WERI-Rb-1 (cell line): ENCODE results near the gene MUSK.

Experiments used
- DNase-seq: peaks from one replicate; pipeline ENCODE4 v3.0.0-alpha.2; 2020
- H3K27ac ChIP-seq: fragments of 250-450 bp; sonication (Bioruptor Pico); 2 replicates; pipeline ENCODE4 v1.5.1; 2020; ENCODE audit warnings: mild to moderate bottlenecking, moderate library complexity
- H3K27me3 ChIP-seq: fragments of 250-450 bp; sonication (Bioruptor Pico); 2 replicates; pipeline ENCODE4 v1.5.1; 2021; ENCODE audit warnings: mild to moderate bottlenecking, low read depth, moderate library complexity; ENCODE audit not compliant: insufficient read depth, severe bottlenecking
- H3K36me3 ChIP-seq: fragments of 250-450 bp; sonication (Bioruptor Pico); 2 replicates; pipeline ENCODE4 v1.5.1; 2020; ENCODE audit warnings: mild to moderate bottlenecking, moderate library complexity
- H3K4me3 ChIP-seq: 2 replicates; pipeline ENCODE4 v1.5.1; 2011; ENCODE audit warnings: low read depth, mild to moderate bottlenecking, control low read depth, low read length
- H3K9me3 ChIP-seq: fragments of 250-450 bp; sonication (Bioruptor Pico); 2 replicates; pipeline ENCODE4 v1.5.1; 2021; ENCODE audit warnings: mild to moderate bottlenecking, moderate library complexity; ENCODE audit not compliant: severe bottlenecking
- TF ChIP-seq, protein P1 (sequence below): IDR thresholded peaks from 2 replicates; pipeline ENCODE4 v1.5.1; 2011; ENCODE audit warnings: low read depth, mild to moderate bottlenecking, control low read depth, inconsistent platforms, low read length

MUSK gene

GRCh38 chr9:110700953-110701352 is 32.4 kb downstream of the MUSK start:
- no peak for DNase-seq
- TF ChIP-seq, protein P1, sequence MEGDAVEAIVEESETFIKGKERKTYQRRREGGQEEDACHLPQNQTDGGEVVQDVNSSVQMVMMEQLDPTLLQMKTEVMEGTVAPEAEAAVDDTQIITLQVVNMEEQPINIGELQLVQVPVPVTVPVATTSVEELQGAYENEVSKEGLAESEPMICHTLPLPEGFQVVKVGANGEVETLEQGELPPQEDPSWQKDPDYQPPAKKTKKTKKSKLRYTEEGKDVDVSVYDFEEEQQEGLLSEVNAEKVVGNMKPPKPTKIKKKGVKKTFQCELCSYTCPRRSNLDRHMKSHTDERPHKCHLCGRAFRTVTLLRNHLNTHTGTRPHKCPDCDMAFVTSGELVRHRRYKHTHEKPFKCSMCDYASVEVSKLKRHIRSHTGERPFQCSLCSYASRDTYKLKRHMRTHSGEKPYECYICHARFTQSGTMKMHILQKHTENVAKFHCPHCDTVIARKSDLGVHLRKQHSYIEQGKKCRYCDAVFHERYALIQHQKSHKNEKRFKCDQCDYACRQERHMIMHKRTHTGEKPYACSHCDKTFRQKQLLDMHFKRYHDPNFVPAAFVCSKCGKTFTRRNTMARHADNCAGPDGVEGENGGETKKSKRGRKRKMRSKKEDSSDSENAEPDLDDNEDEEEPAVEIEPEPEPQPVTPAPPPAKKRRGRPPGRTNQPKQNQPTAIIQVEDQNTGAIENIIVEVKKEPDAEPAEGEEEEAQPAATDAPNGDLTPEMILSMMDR: no peak
- no peaks in the 10 kb centered on the region for H3K36me3 ChIP-seq
- no peak overlapping the region for H3K27ac ChIP-seq
- H3K27me3 ChIP-seq: peaks cover 80% of the 10 kb centered on the region
- no peak overlapping the region for H3K4me3 ChIP-seq
- H3K9me3 ChIP-seq: no peaks in the 10 kb centered on the region

GRCh38 chr9:110703669-110704068 is 35.1 kb downstream of the MUSK start:
- H3K27ac ChIP-seq: no peak overlapping the region
- H3K36me3 ChIP-seq: no peaks in the 10 kb centered on the region
- H3K9me3 ChIP-seq: no peaks in the 10 kb centered on the region
- no peak overlapping the region for H3K4me3 ChIP-seq
- H3K27me3 ChIP-seq: peaks cover 83% of the 10 kb centered on the region
- no peak for DNase-seq
- TF ChIP-seq, protein P1: no peak

DNA sequence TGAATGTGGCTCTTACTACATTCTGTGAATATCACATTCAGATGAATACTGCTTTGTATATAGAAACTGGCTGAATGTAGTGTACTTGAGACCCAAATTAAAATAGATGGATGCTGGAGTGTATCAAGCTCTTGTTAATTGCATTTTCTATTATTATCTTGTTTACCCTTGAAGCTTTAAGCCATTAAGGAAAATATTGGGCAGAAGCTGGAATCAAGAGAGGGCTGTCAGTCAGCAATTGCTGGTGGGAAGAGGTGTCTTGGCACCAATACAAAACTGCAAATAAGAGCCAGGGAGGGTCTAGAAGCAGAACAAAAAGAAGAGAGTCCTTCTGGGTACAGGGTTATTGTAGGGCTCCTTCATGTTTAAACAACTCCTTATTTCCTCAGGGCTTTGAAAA is 38.8 kb downstream of the MUSK start:
- Histone ChIP-seq H3K27ac (no peak overlapping the region), H3K36me3 (no peaks in the 10 kb centered on the region), H3K9me3 (no peaks in the 10 kb centered on the region), H3K4me3 (no peak overlapping the region), H3K27me3 (peaks cover 83% of the 10 kb centered on the region)
- TF ChIP-seq, protein P1: no peak
- DNase-seq: no peak

- Histone ChIP-seq H3K36me3 (no peaks in the 10 kb centered on the region), H3K27me3 (peaks cover 83% of the 10 kb centered on the region), H3K9me3 (no peaks in the 10 kb centered on the region), H3K4me3 (no peak overlapping the region), H3K27ac (no peak overlapping the region)
- TF ChIP-seq, protein P1: no peak
- no peak for DNase-seq
Measured at GRCh38 chr9:110710420-110710819, 41.8 kb downstream of the MUSK start.

DNA sequence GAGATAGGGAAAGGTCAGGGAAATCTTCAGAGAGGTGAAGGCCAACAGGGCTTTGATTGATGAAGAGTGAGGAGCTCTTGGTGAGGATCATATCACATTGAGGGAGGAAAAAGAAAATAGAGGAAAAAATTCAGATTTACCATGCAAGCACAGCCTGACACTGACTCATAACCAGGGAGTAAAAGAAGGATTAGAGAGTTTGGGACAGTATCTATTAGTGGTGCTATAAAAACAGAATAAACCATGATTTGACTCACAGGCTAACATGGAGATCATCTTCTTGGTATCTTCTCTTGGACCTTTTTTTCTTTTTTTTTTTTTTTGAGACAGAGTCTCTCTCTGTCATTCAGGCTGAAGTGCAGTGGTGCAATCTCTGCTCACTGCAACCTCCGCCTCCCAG is 44.4 kb downstream of the MUSK start:
- Histone ChIP-seq H3K27ac (no peak overlapping the region), H3K9me3 (no peaks in the 10 kb centered on the region), H3K36me3 (no peaks in the 10 kb centered on the region), H3K27me3 (peaks cover 71% of the 10 kb centered on the region), H3K4me3 (no peak overlapping the region)
- no peak for DNase-seq
- TF ChIP-seq, protein P1: no peak

DNA sequence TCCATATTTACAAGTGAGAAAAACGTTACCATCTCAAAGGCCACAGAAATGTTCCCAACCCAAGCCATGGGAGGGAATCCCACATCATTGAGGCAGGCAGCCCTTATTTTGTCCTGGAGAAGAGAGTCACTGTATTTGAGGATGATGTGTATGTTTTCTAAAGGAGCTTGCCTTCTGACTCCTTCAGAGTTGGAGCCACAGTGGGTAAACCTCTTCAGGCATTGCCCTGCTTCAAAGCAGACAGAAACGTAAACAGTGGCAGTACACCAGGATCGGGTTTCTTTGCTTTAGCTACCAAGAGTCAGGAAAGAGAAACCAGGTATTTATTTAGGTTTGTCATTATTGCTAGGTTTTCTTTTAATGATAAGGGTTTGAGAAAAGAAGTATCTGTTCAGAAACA is 45.7 kb downstream of the MUSK start:
- TF ChIP-seq, protein P1: no peak
- no peaks in the 10 kb centered on the region for H3K9me3 ChIP-seq
- H3K27me3 ChIP-seq: peaks cover 66% of the 10 kb centered on the region
- no peak overlapping the region for H3K27ac ChIP-seq
- no peak for DNase-seq
- H3K4me3 ChIP-seq: no peak overlapping the region
- no peaks in the 10 kb centered on the region for H3K36me3 ChIP-seq
